Forelimb muscle (tissue), 1 donor: ENCODE data around the gene THRAP3. TPM values are rescaled to one million over a fixed set of nuclear protein-coding genes. Genes with fewer than 3 reads are reported as not detected.

Source experiments
- DNase-seq: peaks from one replicate; pipeline ENCODE4 v3.0.0-alpha.2; 2013; ENCODE audit warnings: low read depth
- polyA plus RNA-seq: library from polyadenylated mRNA; unstranded; fragments of 120-200 nt; gene quantifications from one replicate; pipeline ENCODE4 v1.2.1, GENCODE V29; 2013; ENCODE audit not compliant: insufficient read length

Gene THRAP3
- polyA plus RNA-seq, 1 donor: 91.2 TPM

DNA sequence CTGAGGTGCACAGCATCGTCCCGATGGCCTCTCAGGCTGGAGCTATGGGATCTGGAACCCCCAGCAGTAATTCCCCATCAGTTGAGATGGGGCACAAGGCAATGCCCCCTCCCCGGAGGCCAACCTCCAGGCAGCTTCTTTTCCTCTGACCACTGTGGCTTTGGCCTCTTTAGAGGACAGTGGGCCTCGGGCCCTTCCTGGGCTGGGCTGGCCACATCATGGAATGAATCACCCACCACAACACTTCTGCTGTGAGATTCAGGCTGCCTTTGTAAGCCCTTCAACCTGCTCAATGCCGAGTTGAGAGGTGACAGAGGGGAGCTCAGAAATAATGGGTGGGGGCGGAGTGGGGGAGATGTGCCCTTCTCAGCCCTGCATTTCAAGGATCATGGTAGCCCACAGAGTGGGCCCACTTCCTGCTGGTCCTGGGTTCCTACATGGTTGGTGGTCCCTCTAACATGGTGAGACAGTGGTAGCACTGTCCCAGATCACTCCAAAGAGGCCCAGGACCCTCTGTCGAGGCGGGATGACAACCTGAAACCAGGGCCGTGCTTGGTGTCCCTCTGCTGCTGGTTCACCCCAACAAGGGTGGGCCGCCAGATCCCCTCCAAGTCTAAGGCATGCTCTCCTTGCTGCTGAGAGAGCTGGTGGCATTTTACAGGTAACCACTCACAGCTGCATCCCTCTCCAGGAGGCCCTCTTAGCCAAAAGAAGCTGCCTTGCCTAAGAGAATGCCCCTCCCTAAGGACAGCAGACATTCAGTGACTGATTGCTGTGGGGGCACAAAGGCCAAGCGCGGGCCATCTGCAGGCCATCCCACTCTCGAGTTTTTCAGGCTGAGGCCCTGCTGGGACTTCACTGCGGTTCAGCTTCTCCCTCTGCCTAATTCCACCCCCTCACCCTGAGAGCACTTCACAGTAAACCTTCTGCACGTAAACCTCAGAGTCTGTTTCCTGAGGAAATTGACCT is 129.0 kb downstream of the THRAP3 start:
- DNase-seq: no peak

DNA sequence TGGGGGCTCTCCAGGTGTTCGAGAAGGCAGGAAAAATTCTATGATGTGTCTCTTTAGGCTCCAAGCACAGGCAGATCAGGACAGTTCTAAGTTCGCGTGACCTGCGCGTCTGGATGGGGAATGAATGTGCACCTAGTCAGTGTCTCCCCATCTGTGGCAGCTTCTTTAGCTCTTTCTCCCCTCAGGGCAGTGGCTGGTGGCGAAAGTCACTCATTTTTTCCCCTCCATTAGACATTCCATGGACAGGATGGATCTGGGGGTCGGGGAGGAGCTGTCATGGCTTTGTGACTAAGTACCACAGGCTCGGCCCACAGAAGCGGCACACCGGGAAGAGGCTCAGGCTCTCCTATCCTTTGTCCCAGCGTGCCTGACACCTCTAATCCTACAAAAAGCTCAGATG is 130.2 kb downstream of the THRAP3 start:
- no peak for DNase-seq

Other genes starting within 250 kb of the THRAP3 start
- 0.24 TPM for gene TEKT2, start 140.3 kb upstream of the THRAP3 start, polyA plus RNA-seq
- gene ADPRS, start 135.6 kb upstream of the THRAP3 start, polyA plus RNA-seq: 24.5 TPM
- gene COL8A2, start 99.2 kb upstream of the THRAP3 start, polyA plus RNA-seq: 8.9 TPM
- 31.9 TPM for gene TRAPPC3, start 75.0 kb upstream of the THRAP3 start, polyA plus RNA-seq
- gene MAP7D1, start 68.3 kb upstream of the THRAP3 start, polyA plus RNA-seq: 148 TPM
- 2.8 TPM for gene SH3D21, start 81.9 kb downstream of the THRAP3 start, polyA plus RNA-seq
- gene EVA1B, start 99.2 kb downstream of the THRAP3 start, polyA plus RNA-seq: 29.6 TPM
- gene STK40, start 161.5 kb downstream of the THRAP3 start, polyA plus RNA-seq: 24.2 TPM
- gene LSM10, start 173.5 kb downstream of the THRAP3 start, polyA plus RNA-seq: 24.0 TPM
- 6.1 TPM for gene OSCP1, start 226.0 kb downstream of the THRAP3 start, polyA plus RNA-seq
- gene MRPS15, start 239.9 kb downstream of the THRAP3 start, polyA plus RNA-seq: 56.3 TPM